HG02588 (cell line): ENCODE results near the gene ORMDL1.
"Not testable (repeated sequence)": the region's sequence is repeated elsewhere in the genome, so short reads cannot be mapped to it uniquely, and the experiment has no call there.

Source experiments
- ATAC-seq: cut with Tn5 transposase; IDR thresholded peaks from one replicate; pipeline ENCODE4 v1.9.1; 2021; ENCODE audit warnings: mild to moderate bottlenecking, moderate library complexity; ENCODE audit not compliant: unreplicated experiment

The ORMDL1 gene

DNA sequence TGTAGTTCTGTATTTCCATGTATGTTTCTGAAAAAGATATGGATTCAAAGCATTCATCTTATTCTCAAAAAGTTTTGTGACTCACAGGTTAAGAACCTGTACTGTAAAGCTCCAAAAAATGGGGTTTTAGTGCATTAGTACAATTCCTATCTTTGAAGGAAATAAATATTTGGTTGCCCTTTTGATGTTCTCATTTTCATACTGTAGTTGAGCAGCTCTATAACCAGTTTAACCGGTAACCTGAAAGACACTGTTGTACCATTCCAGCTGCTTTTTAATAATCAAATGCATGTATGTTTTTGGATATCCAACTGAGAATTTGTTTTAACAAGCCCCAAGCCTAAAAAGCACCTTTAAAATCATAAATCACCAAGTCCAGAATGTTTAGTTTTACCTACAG is 11.9 kb downstream of the ORMDL1 start:
- ATAC-seq, result no peak

DNA sequence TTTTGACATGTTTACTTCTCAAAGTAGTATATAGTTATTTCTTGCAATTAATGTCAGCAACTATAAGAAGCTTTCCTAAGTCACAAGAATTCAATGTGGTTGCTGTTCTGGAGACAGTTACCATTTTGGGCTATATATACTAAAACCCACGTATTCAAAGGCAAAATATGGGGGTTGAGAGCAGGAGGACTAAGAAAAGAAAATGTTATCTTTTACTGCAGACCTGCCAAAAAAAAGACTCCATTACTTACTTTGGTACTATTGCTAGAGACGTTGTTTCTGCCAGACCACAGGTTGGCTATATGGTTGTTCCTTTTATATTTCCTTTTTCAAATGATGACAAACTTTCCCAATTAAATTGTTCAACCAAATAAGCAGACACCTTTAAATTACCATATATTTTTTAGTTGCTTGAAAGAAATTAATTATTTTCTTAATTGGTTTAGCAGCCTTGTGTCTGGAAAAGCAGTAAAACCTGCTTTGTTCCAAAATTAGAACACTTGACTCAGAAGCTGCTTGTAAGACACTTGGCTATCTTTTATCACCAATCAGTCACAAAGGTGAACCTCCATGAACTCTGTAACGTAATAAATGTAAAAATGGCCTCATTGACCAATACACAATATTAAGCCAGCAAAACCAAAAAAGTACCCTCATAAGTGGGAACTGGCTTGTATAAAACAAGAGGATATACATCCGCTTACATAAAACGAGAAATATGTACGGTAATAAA is 13.4 kb downstream of the ORMDL1 start:
- no peak for ATAC-seq

DNA sequence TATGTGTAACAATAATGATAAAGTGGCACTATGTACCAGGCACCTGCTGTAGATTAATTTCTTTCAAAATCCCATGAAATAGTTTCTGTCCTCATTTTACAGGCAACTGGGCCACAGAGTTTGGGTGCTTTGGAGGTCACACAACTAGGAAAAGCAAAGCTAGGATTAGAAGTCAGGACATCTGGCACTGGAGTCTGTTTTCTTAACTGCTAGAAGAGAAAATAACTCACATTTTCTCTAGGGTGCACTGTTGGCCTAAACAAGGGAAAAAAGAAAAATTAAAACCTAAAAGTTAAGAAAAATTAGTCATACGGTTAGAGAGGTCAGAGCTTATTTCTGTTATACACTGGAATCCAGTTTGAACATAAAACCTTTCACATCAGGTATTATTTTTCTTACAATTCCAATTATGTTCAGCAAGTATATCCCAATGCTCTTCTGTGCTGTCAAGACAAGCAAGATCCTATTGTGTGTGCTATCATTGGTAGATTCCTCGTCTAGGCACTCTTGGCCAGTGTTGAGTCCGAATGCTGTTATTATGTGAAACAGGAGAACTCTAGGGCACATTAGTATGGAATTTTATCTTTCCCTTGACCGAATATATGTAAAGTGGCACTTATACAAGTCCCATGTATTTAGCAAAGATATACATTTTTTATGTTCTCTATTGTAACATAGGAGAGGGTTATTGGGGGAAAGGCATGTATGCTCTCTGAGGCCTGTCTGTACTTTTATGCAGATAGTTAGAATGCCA is 20.1 kb downstream of the ORMDL1 start:
- no peak for ATAC-seq

DNA sequence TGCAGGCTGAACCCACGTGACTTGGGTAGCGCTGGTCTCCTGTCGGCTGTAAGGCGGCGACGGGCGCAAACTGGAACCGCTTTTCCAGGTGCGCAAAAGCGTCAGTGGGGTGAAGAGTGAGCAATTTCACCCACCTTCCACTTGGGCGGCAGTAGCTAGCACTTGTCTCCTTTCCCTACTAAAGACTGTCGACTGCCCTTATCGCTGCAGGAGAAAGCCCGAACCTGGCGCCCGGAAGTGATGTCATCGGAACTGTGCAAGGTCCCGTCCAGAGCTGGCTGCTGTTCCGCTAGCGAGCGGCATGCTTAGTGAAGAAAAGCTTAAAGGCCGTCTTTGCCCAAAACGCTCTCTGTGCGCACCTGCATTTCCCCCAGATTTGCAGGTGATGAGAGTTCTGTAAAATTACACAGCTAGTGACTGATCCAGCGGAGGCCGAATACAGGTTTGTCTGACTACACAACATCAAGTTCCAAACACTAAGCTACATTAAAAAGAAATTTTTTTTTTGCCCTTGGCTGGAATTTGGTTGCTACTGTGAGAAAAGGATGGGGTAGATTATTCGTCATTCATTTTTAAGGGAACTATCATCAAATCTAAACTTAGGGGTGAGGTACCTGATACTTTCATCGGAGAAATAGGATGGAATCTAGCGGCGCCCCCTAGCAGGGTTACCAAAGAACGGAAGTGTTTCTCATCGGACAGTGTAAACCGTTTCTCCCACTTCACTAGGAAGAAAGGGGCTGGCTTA is 21.4 kb downstream of the ORMDL1 start, which contains the start of gene OSGEPL1:
Gene OSGEPL1, minus strand, starts transcription at position 242 of the 748 bp plus-strand sequence. CDS start 1,152 bp downstream, outside the sequence.
- ATAC-seq, result peak; percentile 95

DNA sequence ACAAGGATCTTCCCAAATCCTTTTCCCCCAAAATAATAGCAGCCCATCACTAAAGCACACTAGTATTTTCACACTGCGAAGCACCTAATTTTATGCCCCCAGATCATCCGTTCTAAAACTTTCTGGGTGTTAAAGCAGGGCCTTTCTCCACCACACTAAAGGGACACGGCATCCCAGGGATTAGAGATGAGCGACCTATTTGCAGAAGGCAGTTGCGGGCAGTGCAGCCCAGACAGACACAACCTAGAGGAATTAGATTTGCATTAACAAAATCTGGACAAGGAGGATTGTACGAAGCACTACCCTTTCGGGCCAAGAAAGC is 21.9 kb downstream of the ORMDL1 start:
- ATAC-seq, result no peak

DNA sequence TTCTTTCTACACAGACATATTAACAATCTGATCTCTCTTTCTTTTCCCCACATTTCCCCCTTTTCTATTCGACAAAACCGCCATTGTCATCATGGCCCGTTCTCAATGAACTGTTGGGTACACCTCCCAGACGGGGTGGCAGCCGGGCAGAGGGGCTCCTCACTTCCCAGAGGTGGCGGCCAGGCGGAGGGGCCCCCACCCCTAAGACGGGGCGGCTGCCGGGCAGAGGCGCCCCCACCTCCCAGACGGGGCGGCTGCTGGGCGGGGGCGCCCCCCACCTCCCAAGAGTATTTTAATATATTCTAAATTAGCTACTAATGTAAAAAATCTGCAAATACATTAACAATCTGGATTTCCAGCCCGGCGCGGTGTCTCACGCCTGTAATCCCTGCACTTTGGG is 24.0 kb downstream of the ORMDL1 start:
- ATAC-seq, result not testable (repeated sequence)

DNA sequence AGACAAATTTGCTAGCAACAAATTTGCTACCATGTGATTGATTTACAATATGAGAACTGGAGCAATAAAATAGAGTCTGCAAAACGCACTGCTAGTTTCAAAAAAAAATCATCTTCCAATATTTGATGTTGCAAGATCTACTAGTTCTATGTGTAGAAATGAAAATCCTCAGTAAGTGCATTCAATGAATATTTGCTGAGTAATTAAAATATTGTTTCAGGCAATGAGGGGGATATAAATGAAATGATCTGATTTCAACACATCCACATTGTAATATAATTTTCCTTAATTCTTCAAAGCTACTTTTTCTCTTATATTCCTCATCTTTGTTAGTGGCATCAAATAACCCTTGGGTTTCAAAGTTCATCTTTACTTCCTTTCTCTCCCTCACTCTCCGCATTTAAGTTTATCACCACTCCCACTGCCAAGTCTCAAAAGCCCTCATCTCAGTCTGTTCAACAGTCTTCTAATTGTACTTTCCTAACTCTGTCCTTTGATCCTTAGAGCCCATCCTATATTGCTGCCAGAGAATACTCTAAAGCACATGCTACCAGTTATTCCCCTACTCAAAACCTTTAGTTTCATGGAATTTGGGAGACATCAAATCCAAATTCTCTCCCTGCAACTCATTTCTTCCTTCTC is 27.7 kb downstream of the ORMDL1 start:
- no peak for ATAC-seq

DNA sequence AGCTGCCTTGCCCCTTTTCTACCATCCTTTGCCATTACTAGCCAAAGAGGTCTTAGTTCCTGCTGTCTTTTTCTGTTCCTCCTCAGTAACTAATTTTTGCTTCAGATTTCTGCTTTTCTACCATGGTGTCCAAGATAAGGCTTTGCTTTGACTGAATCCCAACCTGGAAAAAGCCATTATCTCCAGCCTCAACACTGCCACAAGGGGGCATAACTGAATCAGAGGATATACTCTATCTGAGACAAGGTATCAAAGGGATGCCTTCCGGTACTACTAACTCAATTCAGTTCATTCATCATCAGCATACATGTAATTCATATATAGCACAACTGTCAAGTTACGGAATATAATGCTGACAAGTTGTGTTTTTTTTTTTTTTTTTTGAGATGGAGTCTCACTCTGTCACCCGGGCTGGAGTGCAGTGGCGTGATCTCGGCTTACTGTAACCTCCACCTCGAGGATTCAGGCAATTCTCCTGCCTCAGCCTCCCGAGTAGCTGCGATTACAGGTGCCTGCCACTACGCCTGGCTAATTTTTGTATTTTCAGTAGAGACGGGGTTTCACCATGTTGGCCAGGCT is 33.0 kb downstream of the ORMDL1 start:
- peak; percentile 50 for ATAC-seq

DNA sequence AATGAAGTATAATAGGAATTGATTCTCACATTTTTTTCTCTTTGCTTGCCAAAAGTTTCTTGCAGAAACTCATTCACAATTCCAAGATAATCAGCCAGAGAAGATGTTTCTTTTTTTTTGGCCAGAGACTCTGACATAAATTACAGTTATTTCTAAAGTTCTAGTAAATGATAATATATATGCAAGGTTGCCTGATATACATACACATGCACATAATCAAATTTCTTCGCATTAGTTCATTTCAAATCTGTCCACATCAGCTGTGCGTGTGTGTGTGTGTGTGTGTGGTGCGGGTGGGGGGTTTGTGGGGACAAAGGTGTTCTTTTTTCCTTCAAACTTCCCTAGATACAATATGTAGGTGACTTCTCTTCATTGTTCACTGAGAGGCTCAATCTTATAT is 54.7 kb downstream of the ORMDL1 start:
- no peak for ATAC-seq

DNA sequence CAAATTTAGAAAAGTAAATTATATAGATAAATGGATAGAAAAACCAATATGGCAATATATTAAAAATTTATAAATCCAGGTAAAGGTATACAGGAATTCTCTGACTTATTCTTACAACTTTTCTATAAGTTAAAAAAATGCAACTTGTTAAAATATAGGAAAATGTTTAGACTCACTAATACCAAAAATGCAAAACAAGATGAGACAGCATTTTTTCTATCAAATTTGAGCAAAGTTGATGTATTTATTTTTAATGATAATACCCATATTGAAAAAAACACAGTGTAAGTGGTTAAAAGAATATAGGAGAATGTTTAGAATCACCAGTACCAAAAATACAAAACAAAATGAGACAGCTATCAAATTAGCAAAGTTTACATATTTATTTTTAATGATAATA is 57.3 kb downstream of the ORMDL1 start:
- no peak for ATAC-seq

DNA sequence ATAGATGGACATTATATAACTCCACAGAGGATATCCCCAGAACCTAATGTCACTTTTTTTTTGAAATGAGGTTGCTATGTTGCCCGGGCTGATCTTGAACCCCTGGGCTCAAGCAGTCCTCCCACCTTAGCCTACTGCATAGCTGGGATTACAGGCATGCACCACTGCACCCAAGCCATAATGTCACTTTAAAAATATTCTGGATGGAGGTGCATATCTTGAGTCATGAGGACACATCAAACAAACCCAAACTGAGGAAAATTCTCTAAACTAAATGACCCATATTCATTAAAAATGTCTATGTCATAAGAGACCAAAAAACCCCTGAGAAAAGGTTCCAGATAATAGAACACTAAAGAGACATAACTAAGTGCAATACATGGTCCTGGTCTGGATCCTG is 57.9 kb downstream of the ORMDL1 start:
- ATAC-seq, result no peak

DNA sequence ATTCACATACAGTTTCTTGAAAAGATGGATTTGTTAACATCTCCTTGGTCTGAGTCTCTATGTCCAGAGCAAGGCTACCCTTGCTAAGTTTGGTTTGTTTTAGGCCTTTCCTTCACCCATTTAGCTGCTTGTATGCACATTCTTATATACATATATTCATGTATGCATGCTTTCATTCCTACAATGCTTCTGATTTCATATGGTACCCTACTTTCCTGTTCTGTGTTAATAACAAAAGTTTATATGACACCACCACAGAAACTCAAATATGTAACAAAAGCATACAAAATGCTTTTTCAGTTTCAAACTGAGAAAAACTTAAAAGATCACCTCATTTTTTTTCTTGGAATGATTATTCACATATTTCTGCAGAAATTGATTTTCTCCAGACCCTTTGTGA is 60.9 kb downstream of the ORMDL1 start:
- no peak for ATAC-seq
